ENCODE data around the gene MTHFD2L.

The MTHFD2L gene

DNA sequence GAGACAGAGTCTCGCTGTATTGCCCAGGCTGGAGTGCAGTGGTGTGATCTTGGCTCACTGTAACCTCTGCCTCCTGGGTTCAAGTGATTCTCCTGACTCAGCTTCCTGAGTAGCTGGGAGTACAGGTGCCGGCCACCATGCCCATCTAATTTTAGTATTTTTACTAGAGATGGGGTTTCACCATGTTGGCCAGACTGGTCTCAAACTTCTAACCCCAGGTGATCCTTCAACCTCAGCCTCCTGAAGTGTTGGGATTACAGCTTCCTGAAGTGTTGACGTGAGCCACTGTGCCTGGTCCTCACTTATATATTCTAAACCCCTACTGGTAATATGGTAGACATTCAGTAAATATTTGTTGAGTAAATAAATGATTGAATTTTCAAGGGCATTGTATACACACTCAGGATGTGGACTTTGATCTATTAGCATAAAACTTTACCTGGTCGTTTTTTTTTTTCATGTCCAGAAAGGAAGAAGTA, 33.0 kb downstream of the MTHFD2L start:
- Histone ChIP-seq H3K79me2 (ENCODE audit: insufficient read depth, low read depth) (no peaks in the 10 kb centered on the region), H3K27ac (no peak overlapping the region), H3K27me3 (ENCODE audit: insufficient read depth, low read depth) (no peaks in the 10 kb centered on the region), H3K4me1 (ENCODE audit: low read depth, poor library complexity, severe bottlenecking) (peaks cover 14% of the 10 kb centered on the region), H3K4me2 (no peak overlapping the region), H2AFZ (ENCODE audit: low read depth) (no peak overlapping the region), H3K36me3 (ENCODE audit: insufficient read depth) (no peaks in the 10 kb centered on the region), H3K4me3 (IDR thresholded peaks at IDR 0.05; ENCODE audit: insufficient read depth, low read depth, low read length) (no peak overlapping the region), H3K9ac (no peak overlapping the region), H4K20me1 (ENCODE audit: insufficient read depth) (no peaks in the 10 kb centered on the region)
- TF ChIP-seq, protein P1, sequence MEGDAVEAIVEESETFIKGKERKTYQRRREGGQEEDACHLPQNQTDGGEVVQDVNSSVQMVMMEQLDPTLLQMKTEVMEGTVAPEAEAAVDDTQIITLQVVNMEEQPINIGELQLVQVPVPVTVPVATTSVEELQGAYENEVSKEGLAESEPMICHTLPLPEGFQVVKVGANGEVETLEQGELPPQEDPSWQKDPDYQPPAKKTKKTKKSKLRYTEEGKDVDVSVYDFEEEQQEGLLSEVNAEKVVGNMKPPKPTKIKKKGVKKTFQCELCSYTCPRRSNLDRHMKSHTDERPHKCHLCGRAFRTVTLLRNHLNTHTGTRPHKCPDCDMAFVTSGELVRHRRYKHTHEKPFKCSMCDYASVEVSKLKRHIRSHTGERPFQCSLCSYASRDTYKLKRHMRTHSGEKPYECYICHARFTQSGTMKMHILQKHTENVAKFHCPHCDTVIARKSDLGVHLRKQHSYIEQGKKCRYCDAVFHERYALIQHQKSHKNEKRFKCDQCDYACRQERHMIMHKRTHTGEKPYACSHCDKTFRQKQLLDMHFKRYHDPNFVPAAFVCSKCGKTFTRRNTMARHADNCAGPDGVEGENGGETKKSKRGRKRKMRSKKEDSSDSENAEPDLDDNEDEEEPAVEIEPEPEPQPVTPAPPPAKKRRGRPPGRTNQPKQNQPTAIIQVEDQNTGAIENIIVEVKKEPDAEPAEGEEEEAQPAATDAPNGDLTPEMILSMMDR (conservative IDR thresholded peaks at IDR 0.05; ENCODE audit: low read depth, low read length): no peak

GRCh38 chr4:74197080-74197479, 39.2 kb downstream of the MTHFD2L start:
- Histone ChIP-seq H3K36me3 (ENCODE audit: insufficient read depth) (no peaks in the 10 kb centered on the region), H3K27ac (no peak overlapping the region), H3K27me3 (ENCODE audit: insufficient read depth, low read depth) (no peaks in the 10 kb centered on the region), H3K4me1 (ENCODE audit: low read depth, poor library complexity, severe bottlenecking) (no peaks in the 10 kb centered on the region), H3K4me2 (no peak overlapping the region), H3K4me3 (IDR thresholded peaks at IDR 0.05; ENCODE audit: insufficient read depth, low read depth, low read length) (no peak overlapping the region), H3K79me2 (ENCODE audit: insufficient read depth, low read depth) (no peaks in the 10 kb centered on the region), H4K20me1 (ENCODE audit: insufficient read depth) (no peaks in the 10 kb centered on the region), H2AFZ (ENCODE audit: low read depth) (no peak overlapping the region), H3K9ac (no peak overlapping the region)
- TF ChIP-seq, protein P1 (conservative IDR thresholded peaks at IDR 0.05; ENCODE audit: low read depth, low read length): no peak

GRCh38 chr4:74202062-74202586, 44.2 kb downstream of the MTHFD2L start:
- no peak overlapping the region for H3K4me3 ChIP-seq (IDR thresholded peaks at IDR 0.05; ENCODE audit: insufficient read depth, low read depth, low read length)
- no peak overlapping the region for H2AFZ ChIP-seq (ENCODE audit: low read depth)
- H4K20me1 ChIP-seq (ENCODE audit: insufficient read depth): no peaks in the 10 kb centered on the region
- H3K4me2 ChIP-seq: no peak overlapping the region
- no peak overlapping the region for H3K27ac ChIP-seq
- H3K4me1 ChIP-seq (ENCODE audit: low read depth, poor library complexity, severe bottlenecking): peaks cover 26% of the 10 kb centered on the region
- no peaks in the 10 kb centered on the region for H3K27me3 ChIP-seq (ENCODE audit: insufficient read depth, low read depth)
- no peaks in the 10 kb centered on the region for H3K79me2 ChIP-seq (ENCODE audit: insufficient read depth, low read depth)
- no peaks in the 10 kb centered on the region for H3K36me3 ChIP-seq (ENCODE audit: insufficient read depth)
- no peak overlapping the region for H3K9ac ChIP-seq
- TF ChIP-seq, protein P1 (conservative IDR thresholded peaks at IDR 0.05; ENCODE audit: low read depth, low read length): no peak

DNA sequence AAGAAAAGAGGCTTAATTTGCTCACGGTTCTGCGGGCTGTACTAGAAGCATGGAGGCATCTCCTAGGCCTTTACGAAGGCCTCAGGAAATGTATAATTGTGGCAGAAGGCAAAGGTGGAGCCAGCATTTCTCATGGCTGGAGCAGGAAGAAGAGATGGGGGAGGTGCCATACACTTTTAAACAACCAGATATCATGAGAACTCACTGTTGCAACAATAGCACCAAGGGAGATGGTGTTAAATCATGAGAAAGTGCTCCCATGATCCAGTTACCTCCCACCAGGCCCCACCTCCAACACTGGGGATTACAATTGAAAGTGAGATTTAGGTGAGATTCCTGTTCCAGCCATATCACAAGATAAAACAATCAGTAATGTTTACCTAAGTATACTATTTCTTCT, 45.5 kb downstream of the MTHFD2L start:
- Histone ChIP-seq H4K20me1 (ENCODE audit: insufficient read depth) (no peaks in the 10 kb centered on the region), H3K4me2 (no peak overlapping the region), H3K27me3 (ENCODE audit: insufficient read depth, low read depth) (no peaks in the 10 kb centered on the region), H3K27ac (no peak overlapping the region), H3K4me3 (IDR thresholded peaks at IDR 0.05; ENCODE audit: insufficient read depth, low read depth, low read length) (no peak overlapping the region), H3K79me2 (ENCODE audit: insufficient read depth, low read depth) (no peaks in the 10 kb centered on the region), H3K36me3 (ENCODE audit: insufficient read depth) (no peaks in the 10 kb centered on the region), H3K9ac (no peak overlapping the region), H2AFZ (ENCODE audit: low read depth) (no peak overlapping the region), H3K4me1 (ENCODE audit: low read depth, poor library complexity, severe bottlenecking) (peaks cover 32% of the 10 kb centered on the region)
- TF ChIP-seq, protein P1 (conservative IDR thresholded peaks at IDR 0.05; ENCODE audit: low read depth, low read length): no peak
